Fibroblast of the aortic adventitia (primary cell): ENCODE data around the gene ORAI1. TPM values are rescaled to one million over a fixed set of nuclear protein-coding genes. Genes with fewer than 3 reads are reported as not detected.
A peak's percentile ranks its signal among the peaks of the same experiment; 100 is the strongest.

Experiments used
- DNase-seq: peaks from one replicate; pipeline ENCODE4 v3.0.0-alpha.2; 2010; ENCODE audit warnings: low read depth
- H3K4me3 ChIP-seq: 2 replicates; pipeline ENCODE4 v1.5.1; 2011; ENCODE audit warnings: low read depth, mild to moderate bottlenecking, control low read depth, low read length, moderate library complexity
- total RNA-seq: library from RNA; depleted of rRNA; stranded (reverse); fragments of >200 nt; gene quantifications from 2 replicates; pipeline ENCODE4 v1.2.3, GENCODE V29; 2012; ENCODE audit warnings: low replicate concordance
- TF ChIP-seq, protein P1 (sequence below): IDR thresholded peaks from 2 replicates; pipeline ENCODE4 v1.5.1; 2011; ENCODE audit warnings: mild to moderate bottlenecking, low read length, control low read depth, inconsistent platforms; ENCODE audit not compliant: insufficient read depth

ORAI1 gene
- total RNA-seq, 1 donor: 13.4 TPM

DNA sequence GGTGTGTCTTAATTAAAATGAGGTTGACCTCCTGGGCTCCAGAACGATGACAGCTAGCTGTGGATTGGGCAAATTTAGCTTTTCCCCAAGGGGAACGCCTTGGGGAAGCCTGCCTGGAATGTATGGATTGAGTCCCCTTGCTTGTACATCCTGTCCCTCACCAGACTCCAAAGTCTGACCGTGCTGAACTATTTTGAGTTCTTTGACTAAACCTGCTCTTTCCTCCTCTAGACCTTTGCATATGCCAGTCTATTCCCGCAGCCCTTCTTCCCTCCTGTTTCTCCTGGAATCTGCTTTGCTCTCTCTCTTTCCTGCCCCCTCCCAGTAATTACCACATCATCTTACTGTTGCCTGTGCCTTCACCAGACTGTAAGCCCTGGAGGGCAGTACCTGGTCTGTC lies 34.0 kb upstream of the ORAI1 start:
- DNase-seq: no peak
- no peak overlapping the region for H3K4me3 ChIP-seq
- TF ChIP-seq, protein P1, sequence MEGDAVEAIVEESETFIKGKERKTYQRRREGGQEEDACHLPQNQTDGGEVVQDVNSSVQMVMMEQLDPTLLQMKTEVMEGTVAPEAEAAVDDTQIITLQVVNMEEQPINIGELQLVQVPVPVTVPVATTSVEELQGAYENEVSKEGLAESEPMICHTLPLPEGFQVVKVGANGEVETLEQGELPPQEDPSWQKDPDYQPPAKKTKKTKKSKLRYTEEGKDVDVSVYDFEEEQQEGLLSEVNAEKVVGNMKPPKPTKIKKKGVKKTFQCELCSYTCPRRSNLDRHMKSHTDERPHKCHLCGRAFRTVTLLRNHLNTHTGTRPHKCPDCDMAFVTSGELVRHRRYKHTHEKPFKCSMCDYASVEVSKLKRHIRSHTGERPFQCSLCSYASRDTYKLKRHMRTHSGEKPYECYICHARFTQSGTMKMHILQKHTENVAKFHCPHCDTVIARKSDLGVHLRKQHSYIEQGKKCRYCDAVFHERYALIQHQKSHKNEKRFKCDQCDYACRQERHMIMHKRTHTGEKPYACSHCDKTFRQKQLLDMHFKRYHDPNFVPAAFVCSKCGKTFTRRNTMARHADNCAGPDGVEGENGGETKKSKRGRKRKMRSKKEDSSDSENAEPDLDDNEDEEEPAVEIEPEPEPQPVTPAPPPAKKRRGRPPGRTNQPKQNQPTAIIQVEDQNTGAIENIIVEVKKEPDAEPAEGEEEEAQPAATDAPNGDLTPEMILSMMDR: no peak

- DNase-seq: no peak
- H3K4me3 ChIP-seq: no peak overlapping the region
- TF ChIP-seq, protein P1: no peak
Measured at GRCh38 chr12:121595520-121595919, 30.8 kb upstream of the ORAI1 start.

- TF ChIP-seq, protein P1: no peak
- no peak overlapping the region for H3K4me3 ChIP-seq
- DNase-seq: no peak
Measured at GRCh38 chr12:121596526-121596925, 29.8 kb upstream of the ORAI1 start.

GRCh38 chr12:121600702-121601336 lies 25.5 kb upstream of the ORAI1 start:
- TF ChIP-seq, protein P1: no peak
- no peak for DNase-seq
- H3K4me3 ChIP-seq: no peak overlapping the region

DNA sequence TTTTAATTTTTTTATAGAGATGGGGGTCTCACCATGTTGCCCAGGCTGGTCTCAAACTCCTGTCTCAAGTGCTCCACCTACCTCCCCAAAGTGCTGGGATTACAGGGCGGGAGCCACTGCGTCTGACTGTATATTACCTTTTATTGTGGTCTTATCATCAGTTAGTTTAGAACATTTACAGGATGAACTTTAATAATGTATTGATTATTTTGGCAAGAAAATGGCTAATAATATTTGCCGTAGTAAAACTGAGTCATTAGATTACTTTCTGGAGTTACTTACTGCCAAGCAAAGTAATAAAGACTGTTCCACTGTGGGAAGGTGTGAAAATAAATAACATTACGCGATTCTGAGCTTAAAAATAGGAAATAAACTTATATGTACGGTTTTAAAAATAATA lies 23.6 kb upstream of the ORAI1 start:
- TF ChIP-seq, protein P1: no peak
- no peak overlapping the region for H3K4me3 ChIP-seq
- DNase-seq: no peak

DNA sequence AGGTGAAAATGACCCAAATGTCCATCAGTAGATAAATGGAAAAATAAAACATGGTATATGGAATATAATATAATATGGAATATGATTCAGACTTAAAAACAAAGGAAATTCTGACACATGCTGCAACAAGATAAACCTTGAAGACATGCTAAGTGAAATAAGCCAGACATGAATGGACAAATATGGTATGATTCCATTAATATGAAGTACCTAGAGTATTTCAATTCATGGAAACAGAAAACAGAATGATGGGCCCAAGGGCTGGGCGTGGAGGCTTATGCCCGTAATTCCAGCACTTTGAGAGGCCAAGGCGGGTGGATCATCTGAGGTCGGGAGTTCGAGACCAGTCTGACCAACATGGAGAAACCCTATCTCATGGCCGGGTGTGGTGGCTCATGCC lies 22.7 kb upstream of the ORAI1 start:
- peak; percentile 19 for DNase-seq
- TF ChIP-seq, protein P1: no peak
- no peak overlapping the region for H3K4me3 ChIP-seq

DNA sequence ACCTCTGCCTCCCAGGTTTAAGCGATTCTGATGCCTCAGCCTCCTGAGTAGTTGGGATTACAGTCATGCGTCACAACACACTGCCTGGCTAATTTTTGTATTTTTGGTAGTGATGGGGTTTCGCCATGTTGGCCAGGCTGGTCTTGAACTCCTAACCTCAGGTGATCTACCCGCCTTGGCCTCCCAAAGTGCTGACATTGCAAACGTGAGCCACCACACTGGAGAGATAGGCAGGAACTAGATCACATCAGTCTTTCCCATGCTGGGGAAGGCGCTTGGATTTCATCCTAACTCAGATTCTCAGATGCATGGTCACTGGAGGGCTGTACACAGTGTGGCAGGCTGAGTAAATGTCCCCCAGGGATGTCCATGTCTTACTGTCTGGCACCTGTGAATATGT lies 18.0 kb upstream of the ORAI1 start:
- H3K4me3 ChIP-seq: no peak overlapping the region
- no peak for DNase-seq
- TF ChIP-seq, protein P1: no peak
